Measurements from ENCODE around the gene NUP88.

DNA sequence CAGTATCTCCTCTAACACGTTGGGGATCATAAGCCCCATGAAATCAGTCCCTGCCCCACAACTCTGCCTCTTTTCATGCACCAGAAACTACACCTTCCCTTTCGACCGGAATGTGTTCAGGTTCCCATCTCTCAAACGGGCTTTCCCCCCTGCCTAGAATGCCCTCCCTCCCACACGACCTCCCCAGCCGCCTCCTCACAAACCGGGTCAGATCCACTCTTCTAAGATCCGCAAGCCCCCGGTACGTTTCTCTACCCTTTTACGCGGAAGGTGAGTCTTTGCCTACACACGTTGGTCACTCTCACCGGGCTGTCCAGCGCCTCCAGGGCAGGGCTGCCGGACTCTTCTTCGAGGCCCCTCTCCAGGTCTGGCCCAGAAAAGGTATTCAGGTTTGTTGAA, 48.6 kb upstream of the NUP88 start:
- TF ChIP-seq, protein P1, sequence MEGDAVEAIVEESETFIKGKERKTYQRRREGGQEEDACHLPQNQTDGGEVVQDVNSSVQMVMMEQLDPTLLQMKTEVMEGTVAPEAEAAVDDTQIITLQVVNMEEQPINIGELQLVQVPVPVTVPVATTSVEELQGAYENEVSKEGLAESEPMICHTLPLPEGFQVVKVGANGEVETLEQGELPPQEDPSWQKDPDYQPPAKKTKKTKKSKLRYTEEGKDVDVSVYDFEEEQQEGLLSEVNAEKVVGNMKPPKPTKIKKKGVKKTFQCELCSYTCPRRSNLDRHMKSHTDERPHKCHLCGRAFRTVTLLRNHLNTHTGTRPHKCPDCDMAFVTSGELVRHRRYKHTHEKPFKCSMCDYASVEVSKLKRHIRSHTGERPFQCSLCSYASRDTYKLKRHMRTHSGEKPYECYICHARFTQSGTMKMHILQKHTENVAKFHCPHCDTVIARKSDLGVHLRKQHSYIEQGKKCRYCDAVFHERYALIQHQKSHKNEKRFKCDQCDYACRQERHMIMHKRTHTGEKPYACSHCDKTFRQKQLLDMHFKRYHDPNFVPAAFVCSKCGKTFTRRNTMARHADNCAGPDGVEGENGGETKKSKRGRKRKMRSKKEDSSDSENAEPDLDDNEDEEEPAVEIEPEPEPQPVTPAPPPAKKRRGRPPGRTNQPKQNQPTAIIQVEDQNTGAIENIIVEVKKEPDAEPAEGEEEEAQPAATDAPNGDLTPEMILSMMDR (IDR thresholded peaks at IDR 0.05; ENCODE audit: low read depth, low read length, poor library complexity, severe bottlenecking), result no peak
- no peak for TF ChIP-seq EZH2phosphoT487 (IDR thresholded peaks at IDR 0.05; ENCODE audit: borderline replicate concordance, low read length)
